ENCODE results near the gene SMCHD1.
A peak's percentile ranks its signal among the peaks of the same experiment; 100 is the strongest.
"Not testable (repeated sequence)": the region's sequence is repeated elsewhere in the genome, so short reads cannot be mapped to it uniquely, and the experiment has no call there.

SMCHD1 gene

GRCh38 chr18:2827061-2827460 is 171.5 kb downstream of the SMCHD1 start:
- peak; percentile 40 to 51 for DNase-seq (ENCODE audit: low read depth in 2 of 2)
- no peak for TF ChIP-seq CTCF (IDR thresholded peaks at IDR 0.05; ENCODE audit: low read depth, low read length)

GRCh38 chr18:2836118-2836517 is 180.6 kb downstream of the SMCHD1 start:
- H3K4me3 ChIP-seq (replicated peaks in 1 of 2; ENCODE audit: low read depth in 2 of 2, low read length in 2 of 2); DNase-seq (ENCODE audit: low read depth in 2 of 2): not testable (repeated sequence)

More at GRCh38 chr18:2827061-2827460, 171.5 kb downstream of the SMCHD1 start:
- no peak overlapping the region for H3K4me3 ChIP-seq (replicated peaks in 1 of 2; ENCODE audit: low read depth in 2 of 2, low read length in 2 of 2)

GRCh38 chr18:2837290-2837689 is 181.8 kb downstream of the SMCHD1 start:
- DNase-seq (ENCODE audit: low read depth in 2 of 2); H3K4me3 ChIP-seq (replicated peaks in 1 of 2; ENCODE audit: low read depth in 2 of 2, low read length in 2 of 2): not testable (repeated sequence)

- no peak for DNase-seq (ENCODE audit: low read depth in 2 of 2)
- no peak overlapping the region for H3K4me3 ChIP-seq (replicated peaks in 1 of 2; ENCODE audit: low read depth in 2 of 2, low read length in 2 of 2)
- no peak for TF ChIP-seq CTCF (IDR thresholded peaks at IDR 0.05; ENCODE audit: low read depth, low read length)
These were observed 183.7 kb downstream of the SMCHD1 start for GRCh38 chr18:2839202-2839601.

- no peak for DNase-seq (ENCODE audit: low read depth in 2 of 2)
- TF ChIP-seq CTCF (IDR thresholded peaks at IDR 0.05; ENCODE audit: low read depth, low read length) = no peak
These were observed 185.0 kb downstream of the SMCHD1 start for GRCh38 chr18:2840521-2840920.

GRCh38 chr18:2843146-2843545 is 187.6 kb downstream of the SMCHD1 start:
- no peak overlapping the region for H3K4me3 ChIP-seq (replicated peaks in 1 of 2; ENCODE audit: low read depth in 2 of 2, low read length in 2 of 2)
- no peak for DNase-seq (ENCODE audit: low read depth in 2 of 2)
- TF ChIP-seq CTCF (IDR thresholded peaks at IDR 0.05; ENCODE audit: low read depth, low read length) = no peak

More at GRCh38 chr18:2840521-2840920, 185.0 kb downstream of the SMCHD1 start:
- H3K4me3 ChIP-seq (replicated peaks in 1 of 2; ENCODE audit: low read depth in 2 of 2, low read length in 2 of 2) = no peak overlapping the region

GRCh38 chr18:2845172-2845571 is 189.6 kb downstream of the SMCHD1 start:
- DNase-seq (ENCODE audit: low read depth in 2 of 2) = no peak
- no peak overlapping the region for H3K4me3 ChIP-seq (replicated peaks in 1 of 2; ENCODE audit: low read depth in 2 of 2, low read length in 2 of 2)
- TF ChIP-seq CTCF (IDR thresholded peaks at IDR 0.05; ENCODE audit: low read depth, low read length) = no peak

- no peak for TF ChIP-seq CTCF (IDR thresholded peaks at IDR 0.05; ENCODE audit: low read depth, low read length)
- DNase-seq (ENCODE audit: low read depth in 2 of 2) = peak; percentile 35 to 60
These were observed 191.2 kb downstream of the SMCHD1 start, which contains the start of gene EMILIN2 for GRCh38 chr18:2846636-2847316. Gene EMILIN2, plus strand, starts transcription at chr18:2847006. Its CDS starts 183 bp downstream, at chr18:2847189.

More at GRCh38 chr18:2846636-2847316, 191.2 kb downstream of the SMCHD1 start, which contains the start of gene EMILIN2:
- peak within 1 kb of the TSS; percentile 48 to 53 for H3K4me3 ChIP-seq (replicated peaks in 1 of 2; ENCODE audit: low read depth in 2 of 2, low read length in 2 of 2)
